GM23248 (cell line): ENCODE results near the gene APLF. TPM values are rescaled to one million over a fixed set of nuclear protein-coding genes. Genes with fewer than 3 reads are reported as not detected.

Experiments used
- DNase-seq: peaks from one replicate; pipeline ENCODE4 v3.0.0-alpha.2; 2015
- H2AFZ ChIP-seq: fragments of 200-600 bp; sonication (generic); 2 replicates; pipeline ENCODE4 v1.6.1; 2016; ENCODE audit warnings: antibody characterized with exemption
- H3F3A ChIP-seq: fragments of 200-600 bp; sonication (generic); 2 replicates; pipeline ENCODE4 v1.6.1; 2016; ENCODE audit warnings: mild to moderate bottlenecking, antibody characterized with exemption, mixed run types; ENCODE audit not compliant: insufficient read depth
- H3K27ac ChIP-seq: fragments of 200-600 bp; sonication (generic); 2 replicates; pipeline ENCODE4 v1.5.1; 2016; ENCODE audit warnings: mild to moderate bottlenecking
- H3K27me3 ChIP-seq: fragments of 200-600 bp; sonication (generic); replicated peaks from 2 replicates; pipeline ENCODE4 v1.6.1; 2016; ENCODE audit warnings: mild to moderate bottlenecking; ENCODE audit not compliant: insufficient read depth
- H3K36me3 ChIP-seq: fragments of 200-600 bp; sonication (generic); 2 replicates; pipeline ENCODE4 v1.6.1; 2016; ENCODE audit warnings: low read depth, mild to moderate bottlenecking
- H3K4me1 ChIP-seq: fragments of 200-600 bp; sonication (generic); 2 replicates; pipeline ENCODE4 v1.6.1; 2016; ENCODE audit warnings: mild to moderate bottlenecking; ENCODE audit not compliant: insufficient read depth
- H3K4me2 ChIP-seq: fragments of 200-600 bp; sonication (generic); one replicate; pipeline ENCODE4 v1.6.1; 2016; ENCODE audit warnings: mild to moderate bottlenecking; ENCODE audit not compliant: unreplicated experiment
- H3K4me3 ChIP-seq: fragments of 200-600 bp; sonication (generic); 2 replicates; pipeline ENCODE4 v1.5.1; 2016; ENCODE audit warnings: mild to moderate bottlenecking
- H3K79me2 ChIP-seq: fragments of 200-600 bp; sonication (generic); 2 replicates; pipeline ENCODE4 v1.6.1; 2016; ENCODE audit warnings: mild to moderate bottlenecking; ENCODE audit not compliant: insufficient read depth
- H3K9ac ChIP-seq: fragments of 200-600 bp; sonication (generic); 2 replicates; pipeline ENCODE4 v1.6.1; 2016; ENCODE audit warnings: mild to moderate bottlenecking
- H3K9me2 ChIP-seq: fragments of 200-600 bp; sonication (generic); 2 replicates; pipeline ENCODE4 v1.6.1; 2016; ENCODE audit warnings: mixed run types, mild to moderate bottlenecking, moderate library complexity; ENCODE audit not compliant: insufficient read depth
- H3K9me3 ChIP-seq: fragments of 200-600 bp; sonication (generic); one replicate; pipeline ENCODE4 v1.6.1; 2017; ENCODE audit warnings: low read depth
- H4K20me1 ChIP-seq: fragments of 200-600 bp; sonication (generic); 2 replicates; pipeline ENCODE4 v1.6.0; 2016; ENCODE audit not compliant: insufficient read depth
- EZH2 ChIP-seq: fragments of 200-600 bp; sonication (generic); IDR thresholded peaks from 2 replicates; pipeline ENCODE4 v1.6.1; 2018; ENCODE audit warnings: antibody characterized with exemption, mild to moderate bottlenecking; ENCODE audit not compliant: insufficient read depth, poor library complexity, severe bottlenecking
- EZH2phosphoT487 ChIP-seq: fragments of 200-600 bp; sonication (generic); IDR thresholded peaks from 2 replicates; pipeline ENCODE4 v1.6.1; 2018; ENCODE audit warnings: antibody characterized with exemption, moderate library complexity, mild to moderate bottlenecking, low read depth; ENCODE audit not compliant: insufficient read depth
- WGBS, 2 experiments: methylation state at CpG; one replicate each; pipeline ENCODE4 v1.1.6; 2015 to 2017; ENCODE audit warnings: low lambda C conversion rate in 2 of 2, low coverage in 1 of 2; ENCODE audit errors: missing lambda C conversion rate in 2 of 2; 5-methylcytosine and 5-hydroxymethylcytosine counted together
- in situ Hi-C: fragments of 300-500 bp; cut with MboI; formaldehyde crosslinking; loops from 2 replicates; pipeline ENCODE4 v1.15.0; 2020
- polyA plus RNA-seq: library from polyadenylated mRNA; unstranded; fragments of >200 nt; fragmentation: Nextera tagmentation; extraction: Ambion mirVana; gene quantifications from 2 replicates; pipeline ENCODE4 v1.2.1, GENCODE V29; 2016
- total RNA-seq: library from RNA; depleted of rRNA; stranded (reverse); fragments of >200 nt; shearing (Covaris generic); gene quantifications from 2 replicates; pipeline ENCODE4 v1.2.3, GENCODE V29; 2014

Gene APLF
- total and polyA plus RNA-seq, 2 experiments from 2014 or later = 3.6 to 4.0 TPM

- no peaks in the 10 kb centered on the region for H4K20me1 ChIP-seq
- H3F3A ChIP-seq = no peaks in the 10 kb centered on the region
- no peaks in the 10 kb centered on the region for H3K9me3 ChIP-seq
- in situ Hi-C loops = loop anchor here (25.0 kb wide), 1 partner anchor 213 kb away; no protein-coding TSS in a partner anchor
- H3K9ac ChIP-seq = no peak overlapping the region
- no peaks in the 10 kb centered on the region for H3K4me1 ChIP-seq
- H3K36me3 ChIP-seq = no peaks in the 10 kb centered on the region
- DNase-seq = no peak
- no peak overlapping the region for H3K4me3 ChIP-seq
- no peaks in the 10 kb centered on the region for H3K27me3 ChIP-seq
- no peaks in the 10 kb centered on the region for H3K9me2 ChIP-seq
- no peak for TF ChIP-seq EZH2
- no peak for TF ChIP-seq EZH2phosphoT487
- no peak overlapping the region for H2AFZ ChIP-seq
- H3K27ac ChIP-seq = no peak overlapping the region
- no peak overlapping the region for H3K4me2 ChIP-seq
- no peaks in the 10 kb centered on the region for H3K79me2 ChIP-seq
Observed at GRCh38 chr2:68499133-68499532, 31.7 kb downstream of the APLF start.

GRCh38 chr2:68500649-68501048 is 33.3 kb downstream of the APLF start:
- DNase-seq = no peak
- Histone ChIP-seq H3K27me3 (no peaks in the 10 kb centered on the region), H3K9me3 (no peaks in the 10 kb centered on the region), H2AFZ (no peak overlapping the region), H3K79me2 (no peaks in the 10 kb centered on the region), H3K4me2 (no peak overlapping the region), H3K9me2 (no peaks in the 10 kb centered on the region), H3F3A (no peaks in the 10 kb centered on the region), H4K20me1 (no peaks in the 10 kb centered on the region), H3K9ac (no peak overlapping the region), H3K36me3 (no peaks in the 10 kb centered on the region), H3K4me1 (no peaks in the 10 kb centered on the region), H3K4me3 (no peak overlapping the region), H3K27ac (no peak overlapping the region)
- no peak for TF ChIP-seq EZH2
- TF ChIP-seq EZH2phosphoT487 = no peak
- in situ Hi-C loops = no loop called here
- 57 to 61% methylated on average over 4 of the region's 4 CpGs for WGBS, 2 experiments

- Histone ChIP-seq H3K9me3 (no peaks in the 10 kb centered on the region), H3K27me3 (no peaks in the 10 kb centered on the region), H3K36me3 (no peaks in the 10 kb centered on the region), H3K9ac (no peak overlapping the region), H2AFZ (no peak overlapping the region), H3K4me2 (no peak overlapping the region), H3K4me3 (no peak overlapping the region), H3F3A (no peaks in the 10 kb centered on the region), H4K20me1 (no peaks in the 10 kb centered on the region), H3K27ac (no peak overlapping the region), H3K4me1 (no peaks in the 10 kb centered on the region), H3K9me2 (no peaks in the 10 kb centered on the region), H3K79me2 (no peaks in the 10 kb centered on the region)
- 96 to 99% methylated on average over 5 of the region's 5 CpGs for WGBS, 2 experiments
- no peak for DNase-seq
- in situ Hi-C loops = no loop called here
- TF ChIP-seq EZH2 (no peak), EZH2phosphoT487 (no peak)
Observed at GRCh38 chr2:68501768-68502167, 34.4 kb downstream of the APLF start.

- H4K20me1 ChIP-seq = no peaks in the 10 kb centered on the region
- H3K9me2 ChIP-seq = no peaks in the 10 kb centered on the region
- no peaks in the 10 kb centered on the region for H3K9me3 ChIP-seq
- in situ Hi-C loops = no loop called here
- H3K9ac ChIP-seq = no peak overlapping the region
- H3K4me3 ChIP-seq = no peak overlapping the region
- H3K4me2 ChIP-seq = no peak overlapping the region
- H3K4me1 ChIP-seq = no peaks in the 10 kb centered on the region
- no peak for DNase-seq
- H3K79me2 ChIP-seq = no peaks in the 10 kb centered on the region
- H3K27ac ChIP-seq = no peak overlapping the region
- WGBS, 2 experiments = 95% methylated on average over 2 of the region's 2 CpGs
- no peaks in the 10 kb centered on the region for H3K27me3 ChIP-seq
- no peaks in the 10 kb centered on the region for H3K36me3 ChIP-seq
- H3F3A ChIP-seq = no peaks in the 10 kb centered on the region
- no peak for TF ChIP-seq EZH2phosphoT487
- no peak for TF ChIP-seq EZH2
- no peak overlapping the region for H2AFZ ChIP-seq
Observed at GRCh38 chr2:68505603-68506159, 38.3 kb downstream of the APLF start.

DNA sequence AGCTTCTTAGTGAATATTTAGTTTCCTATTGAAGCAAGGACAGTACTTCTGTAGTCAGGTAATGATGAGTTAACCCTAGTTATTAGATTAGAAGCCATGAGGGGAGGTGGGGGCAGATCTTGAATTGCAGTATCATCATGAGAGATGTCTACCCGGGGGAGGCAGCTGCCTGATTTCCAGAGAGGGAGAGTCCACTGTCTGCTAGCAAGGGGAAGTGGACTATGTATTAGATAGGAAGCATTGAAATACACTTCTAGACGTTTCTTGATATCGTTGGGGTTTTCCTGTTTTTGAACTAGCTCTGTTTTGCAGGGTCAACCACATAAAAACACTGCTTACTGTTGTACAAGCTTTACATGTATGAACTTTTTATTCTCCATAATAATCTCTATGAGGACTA is 38.8 kb downstream of the APLF start:
- no peaks in the 10 kb centered on the region for H3K36me3 ChIP-seq
- H2AFZ ChIP-seq = no peak overlapping the region
- no peak for DNase-seq
- H3K27me3 ChIP-seq = no peaks in the 10 kb centered on the region
- no peaks in the 10 kb centered on the region for H4K20me1 ChIP-seq
- no peak overlapping the region for H3K4me3 ChIP-seq
- no peaks in the 10 kb centered on the region for H3K4me1 ChIP-seq
- no peak overlapping the region for H3K27ac ChIP-seq
- no peaks in the 10 kb centered on the region for H3K9me3 ChIP-seq
- no peaks in the 10 kb centered on the region for H3F3A ChIP-seq
- TF ChIP-seq EZH2 (no peak), EZH2phosphoT487 (no peak)
- H3K4me2 ChIP-seq = no peak overlapping the region
- in situ Hi-C loops = no loop called here
- H3K9ac ChIP-seq = no peak overlapping the region
- no peaks in the 10 kb centered on the region for H3K9me2 ChIP-seq
- no peaks in the 10 kb centered on the region for H3K79me2 ChIP-seq
- WGBS, 2 experiments = 81 to 84% methylated on average over 3 of the region's 3 CpGs
